HepG2 (cell line): ENCODE data around the gene COL18A1. TPM values are rescaled to one million over a fixed set of nuclear protein-coding genes. Genes with fewer than 3 reads are reported as not detected.

Experiments
- ARHGAP35 ChIP-seq: sonication (generic); formaldehyde crosslinking; IDR thresholded peaks from 2 replicates; pipeline ENCODE4 v1.9.0; 2022; ENCODE audit warnings: mild to moderate bottlenecking, inconsistent platforms, moderate library complexity, missing genetic modification reagents, borderline replicate concordance
- EP300 ChIP-seq, 3 experiments: sonication (generic) in 1 of 3; formaldehyde crosslinking in 1 of 3; IDR thresholded peaks; 2 replicates each; pipeline versions ENCODE4 v1.5.1 to v1.6.1; 2011 to 2020; ENCODE audit warnings: low read depth in 2 of 3, low read length in 2 of 3, borderline replicate concordance in 1 of 3, improper control_type of control experiment in 1 of 3, mild to moderate bottlenecking in 1 of 3, missing genetic modification reagents in 1 of 3, moderate library complexity in 1 of 3
- POLR2G ChIP-seq: fragments of 200-400 bp; formaldehyde crosslinking; IDR thresholded peaks from 2 replicates; pipeline ENCODE4 v1.6.1; 2018; ENCODE audit warnings: mild to moderate bottlenecking, low read depth, low read length, moderate library complexity
- SALL1 ChIP-seq: sonication (generic); formaldehyde crosslinking; IDR thresholded peaks from 2 replicates; pipeline ENCODE4 v1.8.0; 2022; ENCODE audit warnings: mild to moderate bottlenecking, missing genetic modification reagents
- SRSF1 ChIP-seq: fragments of 200-400 bp; formaldehyde crosslinking; optimal IDR thresholded peaks from 2 replicates; pipeline ENCODE3; 2017; ENCODE audit warnings: mild to moderate bottlenecking, low read depth, low read length, moderate library complexity
- polyA plus RNA-seq, 8 experiments: library from polyadenylated mRNA; depleted of rRNA in 3 of 8; stranded (reverse) in 7 of 8; unstranded in 1 of 8; fragments of >200 nt; fragmentation: Illumina TruSeq in 4 of 8; extraction: Trizol in 4 of 8; gene quantifications; 2 replicates each; pipeline versions ENCODE4 v1.2.1 to v1.2.3, GENCODE V29; 2011 to 2016; ENCODE audit warnings: low read depth in 4 of 8, missing spikeins in 1 of 8, mixed read lengths in 1 of 8; ENCODE audit not compliant: insufficient read depth in 1 of 8
- total RNA-seq, 5 experiments: library from RNA; depleted of rRNA; stranded (reverse); fragments of >200 nt; fragmentation: Illumina TruSeq; extraction: Trizol; gene quantifications; 2 replicates each; pipeline ENCODE4 v1.2.3, GENCODE V29; 2016; ENCODE audit warnings: low read depth in 1 of 5
- TF ChIP-seq, protein P1 (sequence below): sonication (generic); formaldehyde crosslinking; IDR thresholded peaks from 2 replicates; pipeline ENCODE4 v1.4.0; 2020; ENCODE audit warnings: missing genetic modification reagents
- TF ChIP-seq, protein P2 (sequence below): sonication (generic); formaldehyde crosslinking; IDR thresholded peaks from 2 replicates; pipeline ENCODE4 v1.4.0; 2020; ENCODE audit warnings: missing genetic modification reagents, borderline replicate concordance
- TF ChIP-seq, protein P3 (sequence below): sonication (generic); formaldehyde crosslinking; IDR thresholded peaks from 2 replicates; pipeline ENCODE4 v1.5.1; 2020; ENCODE audit warnings: mild to moderate bottlenecking, missing genetic modification reagents, moderate library complexity
- TF ChIP-seq, protein P4 (sequence below): sonication (generic); formaldehyde crosslinking; IDR thresholded peaks from 2 replicates; pipeline ENCODE4 v1.4.0; 2020; ENCODE audit warnings: missing genetic modification reagents, borderline replicate concordance
- TF ChIP-seq, protein P5 (sequence below): sonication (generic); formaldehyde crosslinking; IDR thresholded peaks from 2 replicates; pipeline ENCODE4 v1.4.0; 2020; ENCODE audit warnings: missing genetic modification reagents

COL18A1 gene
- total and polyA plus RNA-seq, 2 of the 13 experiments (the other 11 are each of a cell fraction or from before 2014, with no cell fraction given): 79.0 to 102 TPM

DNA sequence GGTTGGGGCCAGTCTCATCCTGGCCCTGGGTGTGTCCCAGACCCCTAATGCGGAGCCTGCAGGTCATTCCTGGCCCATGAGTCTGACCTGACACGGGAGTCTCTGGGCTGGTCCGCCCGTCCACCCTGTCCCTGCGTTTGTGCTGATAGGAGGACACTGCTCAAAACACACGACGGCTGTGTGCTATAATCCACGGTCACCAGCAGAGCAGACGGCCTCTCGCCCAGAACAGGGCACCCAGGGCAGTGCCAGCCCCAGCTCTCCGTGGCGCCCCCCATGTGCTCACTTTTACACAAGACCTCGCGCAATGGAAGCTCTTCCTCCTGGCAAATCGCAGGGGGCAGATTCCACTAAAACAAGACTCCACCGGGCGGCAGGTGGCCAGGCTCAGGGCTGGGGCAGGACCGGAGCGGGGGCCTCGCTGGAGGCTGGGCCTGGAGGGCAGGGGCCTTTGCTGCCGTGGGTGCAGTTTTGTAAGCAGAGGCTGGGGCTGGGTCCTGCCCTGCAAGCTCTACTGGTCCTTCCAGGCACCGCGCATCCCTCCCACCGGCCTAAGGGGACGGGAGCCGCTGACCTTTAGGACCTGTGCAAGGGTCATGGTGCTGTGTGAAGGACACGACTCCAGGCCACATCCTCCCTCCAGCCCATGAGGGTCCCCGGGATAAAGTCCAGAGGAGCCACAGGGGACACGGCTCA lies 147.9 kb downstream of the COL18A1 start (continued):
- TF ChIP-seq, protein P1, sequence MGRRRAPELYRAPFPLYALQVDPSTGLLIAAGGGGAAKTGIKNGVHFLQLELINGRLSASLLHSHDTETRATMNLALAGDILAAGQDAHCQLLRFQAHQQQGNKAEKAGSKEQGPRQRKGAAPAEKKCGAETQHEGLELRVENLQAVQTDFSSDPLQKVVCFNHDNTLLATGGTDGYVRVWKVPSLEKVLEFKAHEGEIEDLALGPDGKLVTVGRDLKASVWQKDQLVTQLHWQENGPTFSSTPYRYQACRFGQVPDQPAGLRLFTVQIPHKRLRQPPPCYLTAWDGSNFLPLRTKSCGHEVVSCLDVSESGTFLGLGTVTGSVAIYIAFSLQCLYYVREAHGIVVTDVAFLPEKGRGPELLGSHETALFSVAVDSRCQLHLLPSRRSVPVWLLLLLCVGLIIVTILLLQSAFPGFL (CRISPR knock-in tag): no peak
- TF ChIP-seq SALL1 (peak; percentile 59; the same call in 1 of the 2 replicates), POLR2G (no peak), ARHGAP35 (CRISPR knock-in tag) (no peak), EP300 (IDR thresholded peaks at IDR 0.05; ENCODE audit: low read depth in 2 of 2, low read length in 2 of 2) (peak in 1 of 2 experiments; percentile 54; a peak in 1 of 4 replicates), EP300 (CRISPR knock-in tag; IDR thresholded peaks at IDR 0.05; ENCODE audit: borderline replicate concordance) (no peak), SRSF1 (peak; percentile 51)
- TF ChIP-seq, protein P2, sequence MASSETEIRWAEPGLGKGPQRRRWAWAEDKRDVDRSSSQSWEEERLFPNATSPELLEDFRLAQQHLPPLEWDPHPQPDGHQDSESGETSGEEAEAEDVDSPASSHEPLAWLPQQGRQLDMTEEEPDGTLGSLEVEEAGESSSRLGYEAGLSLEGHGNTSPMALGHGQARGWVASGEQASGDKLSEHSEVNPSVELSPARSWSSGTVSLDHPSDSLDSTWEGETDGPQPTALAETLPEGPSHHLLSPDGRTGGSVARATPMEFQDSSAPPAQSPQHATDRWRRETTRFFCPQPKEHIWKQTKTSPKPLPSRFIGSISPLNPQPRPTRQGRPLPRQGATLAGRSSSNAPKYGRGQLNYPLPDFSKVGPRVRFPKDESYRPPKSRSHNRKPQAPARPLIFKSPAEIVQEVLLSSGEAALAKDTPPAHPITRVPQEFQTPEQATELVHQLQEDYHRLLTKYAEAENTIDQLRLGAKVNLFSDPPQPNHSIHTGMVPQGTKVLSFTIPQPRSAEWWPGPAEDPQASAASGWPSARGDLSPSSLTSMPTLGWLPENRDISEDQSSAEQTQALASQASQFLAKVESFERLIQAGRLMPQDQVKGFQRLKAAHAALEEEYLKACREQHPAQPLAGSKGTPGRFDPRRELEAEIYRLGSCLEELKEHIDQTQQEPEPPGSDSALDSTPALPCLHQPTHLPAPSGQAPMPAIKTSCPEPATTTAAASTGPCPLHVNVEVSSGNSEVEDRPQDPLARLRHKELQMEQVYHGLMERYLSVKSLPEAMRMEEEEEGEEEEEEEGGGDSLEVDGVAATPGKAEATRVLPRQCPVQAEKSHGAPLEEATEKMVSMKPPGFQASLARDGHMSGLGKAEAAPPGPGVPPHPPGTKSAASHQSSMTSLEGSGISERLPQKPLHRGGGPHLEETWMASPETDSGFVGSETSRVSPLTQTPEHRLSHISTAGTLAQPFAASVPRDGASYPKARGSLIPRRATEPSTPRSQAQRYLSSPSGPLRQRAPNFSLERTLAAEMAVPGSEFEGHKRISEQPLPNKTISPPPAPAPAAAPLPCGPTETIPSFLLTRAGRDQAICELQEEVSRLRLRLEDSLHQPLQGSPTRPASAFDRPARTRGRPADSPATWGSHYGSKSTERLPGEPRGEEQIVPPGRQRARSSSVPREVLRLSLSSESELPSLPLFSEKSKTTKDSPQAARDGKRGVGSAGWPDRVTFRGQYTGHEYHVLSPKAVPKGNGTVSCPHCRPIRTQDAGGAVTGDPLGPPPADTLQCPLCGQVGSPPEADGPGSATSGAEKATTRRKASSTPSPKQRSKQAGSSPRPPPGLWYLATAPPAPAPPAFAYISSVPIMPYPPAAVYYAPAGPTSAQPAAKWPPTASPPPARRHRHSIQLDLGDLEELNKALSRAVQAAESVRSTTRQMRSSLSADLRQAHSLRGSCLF (CRISPR knock-in tag): no peak
- TF ChIP-seq, protein P3, sequence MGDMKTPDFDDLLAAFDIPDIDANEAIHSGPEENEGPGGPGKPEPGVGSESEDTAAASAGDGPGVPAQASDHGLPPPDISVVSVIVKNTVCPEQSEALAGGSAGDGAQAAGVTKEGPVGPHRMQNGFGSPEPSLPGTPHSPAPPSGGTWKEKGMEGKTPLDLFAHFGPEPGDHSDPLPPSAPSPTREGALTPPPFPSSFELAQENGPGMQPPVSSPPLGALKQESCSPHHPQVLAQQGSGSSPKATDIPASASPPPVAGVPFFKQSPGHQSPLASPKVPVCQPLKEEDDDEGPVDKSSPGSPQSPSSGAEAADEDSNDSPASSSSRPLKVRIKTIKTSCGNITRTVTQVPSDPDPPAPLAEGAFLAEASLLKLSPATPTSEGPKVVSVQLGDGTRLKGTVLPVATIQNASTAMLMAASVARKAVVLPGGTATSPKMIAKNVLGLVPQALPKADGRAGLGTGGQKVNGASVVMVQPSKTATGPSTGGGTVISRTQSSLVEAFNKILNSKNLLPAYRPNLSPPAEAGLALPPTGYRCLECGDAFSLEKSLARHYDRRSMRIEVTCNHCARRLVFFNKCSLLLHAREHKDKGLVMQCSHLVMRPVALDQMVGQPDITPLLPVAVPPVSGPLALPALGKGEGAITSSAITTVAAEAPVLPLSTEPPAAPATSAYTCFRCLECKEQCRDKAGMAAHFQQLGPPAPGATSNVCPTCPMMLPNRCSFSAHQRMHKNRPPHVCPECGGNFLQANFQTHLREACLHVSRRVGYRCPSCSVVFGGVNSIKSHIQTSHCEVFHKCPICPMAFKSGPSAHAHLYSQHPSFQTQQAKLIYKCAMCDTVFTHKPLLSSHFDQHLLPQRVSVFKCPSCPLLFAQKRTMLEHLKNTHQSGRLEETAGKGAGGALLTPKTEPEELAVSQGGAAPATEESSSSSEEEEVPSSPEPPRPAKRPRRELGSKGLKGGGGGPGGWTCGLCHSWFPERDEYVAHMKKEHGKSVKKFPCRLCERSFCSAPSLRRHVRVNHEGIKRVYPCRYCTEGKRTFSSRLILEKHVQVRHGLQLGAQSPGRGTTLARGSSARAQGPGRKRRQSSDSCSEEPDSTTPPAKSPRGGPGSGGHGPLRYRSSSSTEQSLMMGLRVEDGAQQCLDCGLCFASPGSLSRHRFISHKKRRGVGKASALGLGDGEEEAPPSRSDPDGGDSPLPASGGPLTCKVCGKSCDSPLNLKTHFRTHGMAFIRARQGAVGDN (CRISPR knock-in tag): peak; percentile 72
- TF ChIP-seq, protein P4, sequence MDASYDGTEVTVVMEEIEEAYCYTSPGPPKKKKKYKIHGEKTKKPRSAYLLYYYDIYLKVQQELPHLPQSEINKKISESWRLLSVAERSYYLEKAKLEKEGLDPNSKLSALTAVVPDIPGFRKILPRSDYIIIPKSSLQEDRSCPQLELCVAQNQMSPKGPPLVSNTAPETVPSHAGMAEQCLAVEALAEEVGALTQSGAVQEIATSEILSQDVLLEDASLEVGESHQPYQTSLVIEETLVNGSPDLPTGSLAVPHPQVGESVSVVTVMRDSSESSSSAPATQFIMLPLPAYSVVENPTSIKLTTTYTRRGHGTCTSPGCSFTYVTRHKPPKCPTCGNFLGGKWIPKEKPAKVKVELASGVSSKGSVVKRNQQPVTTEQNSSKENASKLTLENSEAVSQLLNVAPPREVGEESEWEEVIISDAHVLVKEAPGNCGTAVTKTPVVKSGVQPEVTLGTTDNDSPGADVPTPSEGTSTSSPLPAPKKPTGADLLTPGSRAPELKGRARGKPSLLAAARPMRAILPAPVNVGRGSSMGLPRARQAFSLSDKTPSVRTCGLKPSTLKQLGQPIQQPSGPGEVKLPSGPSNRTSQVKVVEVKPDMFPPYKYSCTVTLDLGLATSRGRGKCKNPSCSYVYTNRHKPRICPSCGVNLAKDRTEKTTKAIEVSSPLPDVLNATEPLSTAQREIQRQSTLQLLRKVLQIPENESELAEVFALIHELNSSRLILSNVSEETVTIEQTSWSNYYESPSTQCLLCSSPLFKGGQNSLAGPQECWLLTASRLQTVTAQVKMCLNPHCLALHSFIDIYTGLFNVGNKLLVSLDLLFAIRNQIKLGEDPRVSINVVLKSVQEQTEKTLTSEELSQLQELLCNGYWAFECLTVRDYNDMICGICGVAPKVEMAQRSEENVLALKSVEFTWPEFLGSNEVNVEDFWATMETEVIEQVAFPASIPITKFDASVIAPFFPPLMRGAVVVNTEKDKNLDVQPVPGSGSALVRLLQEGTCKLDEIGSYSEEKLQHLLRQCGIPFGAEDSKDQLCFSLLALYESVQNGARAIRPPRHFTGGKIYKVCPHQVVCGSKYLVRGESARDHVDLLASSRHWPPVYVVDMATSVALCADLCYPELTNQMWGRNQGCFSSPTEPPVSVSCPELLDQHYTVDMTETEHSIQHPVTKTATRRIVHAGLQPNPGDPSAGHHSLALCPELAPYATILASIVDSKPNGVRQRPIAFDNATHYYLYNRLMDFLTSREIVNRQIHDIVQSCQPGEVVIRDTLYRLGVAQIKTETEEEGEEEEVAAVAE (CRISPR knock-in tag): no peak
- TF ChIP-seq, protein P5, sequence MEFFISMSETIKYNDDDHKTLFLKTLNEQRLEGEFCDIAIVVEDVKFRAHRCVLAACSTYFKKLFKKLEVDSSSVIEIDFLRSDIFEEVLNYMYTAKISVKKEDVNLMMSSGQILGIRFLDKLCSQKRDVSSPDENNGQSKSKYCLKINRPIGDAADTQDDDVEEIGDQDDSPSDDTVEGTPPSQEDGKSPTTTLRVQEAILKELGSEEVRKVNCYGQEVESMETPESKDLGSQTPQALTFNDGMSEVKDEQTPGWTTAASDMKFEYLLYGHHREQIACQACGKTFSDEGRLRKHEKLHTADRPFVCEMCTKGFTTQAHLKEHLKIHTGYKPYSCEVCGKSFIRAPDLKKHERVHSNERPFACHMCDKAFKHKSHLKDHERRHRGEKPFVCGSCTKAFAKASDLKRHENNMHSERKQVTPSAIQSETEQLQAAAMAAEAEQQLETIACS (CRISPR knock-in tag): no peak
